Measurements from ENCODE around the gene CDR2.
"Not testable (repeated sequence)": the region's sequence is repeated elsewhere in the genome, so short reads cannot be mapped to it uniquely, and the experiment has no call there.

CDR2 gene

DNA sequence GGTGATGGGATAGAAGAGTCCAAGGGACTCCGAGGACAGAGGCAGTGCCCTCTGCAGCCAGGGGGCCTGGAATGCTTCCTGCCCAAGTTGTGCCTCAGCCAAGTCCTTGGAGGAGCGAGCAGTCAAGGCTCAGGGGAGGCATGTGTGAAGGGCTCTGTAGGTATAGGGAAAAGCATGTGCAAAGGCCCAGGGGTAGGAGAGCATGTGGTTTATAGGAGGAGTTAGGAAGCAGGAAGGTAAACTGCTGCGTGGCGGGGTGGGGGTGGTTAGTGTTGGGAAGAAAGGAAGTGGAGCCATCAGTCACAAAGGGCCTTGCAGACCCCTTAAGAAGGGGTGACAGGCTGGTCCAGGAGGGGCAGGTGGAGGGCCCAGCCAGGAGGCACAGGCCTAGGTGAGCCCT lies 70.0 kb downstream of the CDR2 start:
- no peak for DNase-seq (ENCODE audit: low spot score)

DNA sequence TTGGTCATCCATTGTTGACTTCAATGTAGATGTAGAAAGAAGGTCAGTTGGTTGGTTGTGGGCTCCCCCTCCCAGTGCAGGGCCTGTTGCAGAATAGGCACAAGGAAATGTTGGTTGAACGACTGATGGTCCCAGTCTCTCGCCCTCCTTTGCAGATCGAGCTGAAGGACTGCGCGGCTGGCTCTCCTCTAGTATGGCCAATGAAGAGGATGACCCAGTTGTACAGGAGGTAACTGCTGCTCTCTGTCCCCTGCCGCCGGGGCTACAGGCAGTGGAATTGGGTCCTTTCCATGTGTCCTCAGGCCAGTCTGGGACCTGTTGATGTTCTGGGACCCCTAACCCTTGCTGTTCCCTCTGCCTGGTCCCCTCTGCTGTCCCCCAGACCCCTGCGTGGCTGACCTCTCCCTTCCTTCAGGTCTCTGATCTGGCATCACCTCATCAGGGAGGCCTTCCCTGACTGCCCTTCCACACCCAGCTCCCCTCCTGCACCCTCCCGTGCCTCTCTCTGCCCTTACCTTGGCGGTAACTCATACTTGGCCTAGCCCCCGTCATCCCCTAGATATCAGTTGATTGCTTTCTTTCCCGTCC lies 71.5 kb downstream of the CDR2 start:
- DNase-seq (ENCODE audit: low spot score): no peak

DNA sequence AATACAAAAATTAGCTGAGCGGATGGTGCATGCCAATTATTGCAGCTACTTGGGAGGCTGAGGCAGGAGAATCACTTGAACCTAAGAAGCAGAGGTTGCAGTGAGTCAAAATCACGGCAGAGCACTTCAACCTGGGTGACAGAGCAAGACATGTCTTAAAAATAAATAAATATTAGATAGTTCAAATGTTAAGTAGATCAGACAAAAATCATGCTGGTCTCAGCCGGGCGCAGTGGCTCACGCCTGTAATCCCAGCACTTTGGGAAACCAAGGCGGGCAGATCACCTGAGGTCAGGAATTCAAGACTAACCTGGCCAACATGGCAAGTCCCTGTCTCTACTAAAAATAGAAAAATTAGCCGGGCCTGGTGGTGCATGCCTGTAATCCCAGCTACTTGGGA lies 73.0 kb downstream of the CDR2 start:
- DNase-seq (ENCODE audit: low spot score): not testable (repeated sequence)

DNA sequence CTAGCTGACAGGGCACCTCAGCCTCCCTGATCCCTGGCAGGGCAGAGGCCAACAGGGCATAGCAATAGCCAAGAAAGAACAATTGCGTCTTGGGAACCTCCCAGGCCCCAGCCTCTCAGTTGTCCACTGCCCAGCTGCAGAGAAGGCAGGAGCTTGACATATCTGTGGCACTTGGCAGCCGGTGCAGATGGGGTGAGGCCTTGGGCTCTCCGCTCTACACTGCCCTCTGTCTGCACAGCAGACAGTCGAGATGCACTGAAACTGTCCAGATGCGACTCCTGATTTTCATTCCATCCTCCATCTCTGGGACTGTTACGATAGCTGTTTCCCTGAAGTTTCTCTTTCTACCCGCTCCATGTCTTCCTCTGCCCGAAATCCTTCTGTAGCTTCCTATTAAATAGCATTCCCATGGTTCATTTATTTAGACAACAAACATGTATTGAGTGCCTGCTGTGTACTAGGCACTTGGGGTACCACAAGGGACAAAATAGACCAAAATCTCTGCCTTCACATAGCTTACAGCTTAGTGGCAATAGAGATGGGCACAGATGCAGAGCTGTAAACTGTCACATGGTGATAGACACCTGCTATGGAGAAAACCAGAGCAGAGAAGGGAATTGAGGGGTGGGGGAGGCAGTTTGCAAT lies 73.9 kb downstream of the CDR2 start:
- peak; percentile 84 for DNase-seq (ENCODE audit: low spot score)

DNA sequence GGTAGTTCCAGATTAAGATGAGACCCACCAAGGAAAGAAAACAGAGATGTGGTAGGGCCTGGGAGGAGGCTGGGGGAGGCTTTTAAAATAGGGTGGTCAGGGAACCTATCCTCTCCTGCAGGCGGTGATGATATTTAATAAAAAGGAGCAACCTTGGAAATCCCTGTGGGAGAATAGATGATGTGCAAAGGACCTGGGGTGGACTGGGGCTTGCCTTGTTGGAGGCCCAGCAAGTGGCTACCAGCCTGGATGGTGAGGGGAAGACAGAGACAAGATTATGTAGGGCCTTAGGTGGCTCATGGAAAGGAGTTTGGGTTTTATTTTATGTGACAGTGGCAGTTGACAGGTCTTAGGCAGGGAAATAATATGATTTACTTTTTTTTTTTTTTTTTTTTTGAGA lies 75.4 kb downstream of the CDR2 start:
- no peak for DNase-seq (ENCODE audit: low spot score)

DNA sequence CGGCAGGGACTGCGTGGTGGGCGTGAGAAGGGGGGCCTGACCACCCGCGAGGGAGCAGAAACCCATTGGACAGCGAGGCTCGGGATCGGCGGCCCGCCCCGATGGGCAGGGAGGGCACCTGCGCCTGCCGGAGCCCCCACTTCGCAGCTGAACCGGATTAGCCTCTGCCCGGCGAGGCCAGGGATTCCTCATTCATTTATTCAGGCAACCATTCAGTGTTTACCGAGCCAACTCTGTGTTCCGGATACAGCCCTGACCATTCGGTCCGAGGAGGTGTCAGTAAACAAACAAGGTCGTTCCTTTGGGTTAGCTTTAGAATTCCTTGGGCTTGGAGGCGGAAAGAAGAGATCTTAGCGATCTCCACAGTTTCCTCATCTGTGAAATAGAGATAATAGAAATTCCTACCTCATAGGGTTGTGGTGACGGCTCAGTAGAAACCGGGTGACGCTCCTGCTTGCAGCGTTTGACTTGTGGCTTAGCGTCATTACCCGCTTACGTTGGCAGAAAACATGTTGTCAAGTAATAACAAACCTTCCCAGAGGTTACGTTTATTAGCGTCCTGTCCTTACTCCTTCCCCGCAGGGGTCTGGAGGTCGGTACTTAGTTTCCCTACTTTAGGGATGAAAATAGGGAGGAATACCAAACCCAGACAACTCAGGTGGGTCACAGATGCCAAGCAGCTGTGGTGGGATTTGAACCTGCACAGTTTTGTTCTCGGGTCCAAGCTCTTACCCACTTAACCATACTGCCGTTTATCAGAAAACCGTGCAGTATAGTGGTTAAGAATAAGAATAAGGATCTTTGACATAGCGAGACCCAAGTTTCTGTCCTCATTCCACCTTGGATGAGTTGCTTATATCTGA lies 76.3 kb downstream of the CDR2 start:
- DNase-seq (ENCODE audit: low spot score): peak; percentile 90

DNA sequence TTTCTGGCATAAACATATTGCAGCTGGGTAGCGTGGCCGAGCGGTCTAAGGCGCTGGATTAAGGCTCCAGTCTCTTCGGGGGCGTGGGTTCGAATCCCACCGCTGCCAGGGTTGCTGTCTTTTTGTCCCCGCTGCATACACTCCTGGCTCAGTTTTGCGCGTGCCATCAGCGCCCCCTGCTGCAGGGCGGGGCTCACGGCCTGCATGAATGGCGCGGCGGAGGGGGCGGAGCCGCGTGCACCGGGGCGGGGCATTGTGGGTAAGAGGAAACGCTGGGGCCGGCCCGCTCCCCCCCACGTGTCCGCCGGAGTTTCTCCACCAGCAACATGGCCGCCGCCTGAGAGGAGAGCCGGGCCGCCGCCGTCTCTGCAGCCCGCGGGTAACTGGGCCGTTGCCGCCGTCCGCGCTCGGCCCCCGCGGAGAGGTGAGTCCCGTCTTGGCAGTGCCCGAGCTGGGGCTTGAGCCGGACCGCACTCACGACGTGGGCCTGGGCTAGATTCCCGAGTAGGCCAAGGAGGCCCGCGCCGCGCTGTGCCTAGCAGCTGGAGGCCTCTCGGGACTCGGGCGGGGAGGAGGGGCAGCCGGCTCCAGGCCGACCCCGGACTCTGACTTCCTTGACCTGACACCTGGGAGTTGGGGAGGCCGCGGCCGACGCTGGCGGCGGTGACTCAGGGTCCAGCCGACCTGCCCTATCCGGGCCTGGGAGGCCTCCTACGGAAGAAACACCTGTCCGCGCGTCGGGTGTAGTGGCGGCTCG lies 77.1 kb downstream of the CDR2 start, which contains the start of gene POLR3E:
POLR3E (plus strand) TSS at position 296 of the 757 bp plus-strand sequence. CDS start 5,560 bp downstream, outside the sequence.
- DNase-seq (ENCODE audit: low spot score): peak; percentile 94

- no peak for DNase-seq (ENCODE audit: low spot score)
Measured at GRCh38 chr16:22296225-22297113, 78.0 kb downstream of the CDR2 start.
